GM18502 (cell line): ENCODE results near the gene PMPCA.

ENCODE experiments used
- ATAC-seq: cut with Tn5 transposase; IDR thresholded peaks from one replicate; pipeline ENCODE4 v1.9.1; 2021; ENCODE audit warnings: mild to moderate bottlenecking; ENCODE audit not compliant: unreplicated experiment, poor library complexity

Gene PMPCA

GRCh38 chr9:136448655-136449054, 38.2 kb downstream of the PMPCA start:
- no peak for ATAC-seq

GRCh38 chr9:136451221-136451877, 40.9 kb downstream of the PMPCA start:
- ATAC-seq, result no peak

- no peak for ATAC-seq
Observed at GRCh38 chr9:136453326-136453725, 42.9 kb downstream of the PMPCA start.

- no peak for ATAC-seq
Observed at GRCh38 chr9:136454026-136454796, 43.8 kb downstream of the PMPCA start.

DNA sequence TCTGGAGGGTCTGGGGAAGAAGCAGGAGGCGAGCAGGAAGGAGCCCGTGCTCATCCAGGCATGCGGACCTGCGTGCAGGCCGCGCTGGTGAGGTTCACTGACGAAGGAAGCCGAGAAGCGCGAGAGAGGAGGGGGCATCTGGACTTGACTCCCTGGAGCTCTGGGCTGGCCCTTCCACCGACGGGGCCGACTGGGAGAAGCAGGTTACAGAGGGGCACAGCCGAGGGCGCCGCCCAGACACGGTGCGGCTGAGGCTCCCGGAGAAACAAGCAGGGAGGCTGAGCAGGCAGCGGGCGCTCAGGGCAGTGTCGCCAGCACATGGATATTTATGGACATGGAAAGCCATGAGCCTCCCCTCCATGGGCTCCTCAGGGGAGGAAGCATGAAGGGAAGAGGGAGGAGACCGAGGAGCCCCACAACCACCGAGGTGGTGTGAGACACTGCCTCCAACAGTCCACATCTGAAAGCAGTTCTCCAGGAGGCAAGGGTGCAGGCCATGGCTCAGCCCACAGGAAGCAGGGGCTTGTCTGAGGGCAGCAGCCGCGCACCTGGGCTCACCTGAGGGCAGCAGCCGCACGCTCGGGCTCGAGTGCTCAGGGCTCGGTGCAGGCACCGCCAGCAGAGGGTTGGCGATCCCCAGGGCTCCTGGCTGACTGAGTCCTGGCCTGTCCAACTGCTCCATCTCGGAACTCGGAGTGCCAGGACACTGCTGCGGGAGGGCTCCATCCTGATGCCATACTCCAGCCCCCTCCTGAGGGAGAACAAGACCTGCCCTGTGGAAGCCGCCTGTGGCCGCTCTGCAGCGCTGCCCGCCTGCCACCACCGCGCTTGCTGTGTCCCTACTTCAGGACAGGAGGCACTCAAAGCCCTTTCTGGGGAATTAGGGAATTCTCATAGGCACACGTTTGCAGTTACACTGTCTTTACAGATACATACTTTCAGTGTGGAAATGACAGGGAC, 44.9 kb downstream of the PMPCA start:
- ATAC-seq, result no peak

- no peak for ATAC-seq
Observed at GRCh38 chr9:136456258-136456657, 45.8 kb downstream of the PMPCA start.

- no peak for ATAC-seq
Observed at GRCh38 chr9:136457326-136457725, 46.9 kb downstream of the PMPCA start.

DNA sequence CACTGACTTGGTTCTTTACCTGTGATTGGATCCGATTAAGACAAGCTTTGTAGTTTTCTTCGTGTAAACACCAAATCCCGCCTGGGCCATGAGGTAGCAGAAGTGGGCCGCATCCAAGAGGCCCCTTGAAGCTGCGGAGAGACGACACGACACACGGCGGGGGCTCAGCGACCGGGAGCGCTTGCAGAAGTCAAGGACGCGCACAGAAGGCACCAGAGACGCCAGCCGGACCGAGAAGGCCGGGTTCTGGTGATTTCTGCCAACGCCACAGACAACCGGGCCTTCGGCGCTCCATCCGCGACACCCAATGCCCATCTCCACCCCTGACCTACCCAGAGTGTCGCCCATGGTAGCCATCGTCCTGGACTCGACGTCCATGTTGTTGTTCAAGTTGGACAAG, 49.0 kb downstream of the PMPCA start:
- ATAC-seq, result no peak

DNA sequence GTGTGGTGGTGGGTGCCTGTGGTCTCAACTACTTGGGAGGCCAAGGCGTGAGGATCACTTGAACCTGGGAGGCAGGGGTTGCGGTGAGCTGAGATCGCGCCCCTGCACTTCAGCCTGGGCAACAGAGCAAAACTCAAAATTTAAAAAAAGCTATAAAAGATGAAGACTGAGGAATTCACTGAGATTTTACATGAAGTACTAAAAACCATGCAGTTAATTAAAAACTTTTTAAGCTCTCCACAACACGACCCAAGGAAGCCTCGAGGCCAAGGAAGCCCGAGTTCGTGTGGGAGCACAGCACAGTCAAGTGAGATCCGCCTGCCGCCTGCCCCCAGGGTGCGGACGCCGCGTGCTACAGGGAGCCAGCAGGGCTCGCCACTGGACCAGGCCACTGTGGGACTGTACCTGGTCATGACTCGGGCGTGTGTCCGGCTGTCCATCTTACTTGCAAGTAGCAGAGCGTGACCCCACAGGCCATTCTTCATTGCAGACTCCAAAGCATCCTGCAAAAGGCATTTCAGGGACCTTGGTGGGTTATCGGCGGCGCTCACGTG, 50.4 kb downstream of the PMPCA start:
- no peak for ATAC-seq

- ATAC-seq, result no peak
Observed at GRCh38 chr9:136462664-136463063, 52.2 kb downstream of the PMPCA start.

GRCh38 chr9:136463578-136463977, 53.1 kb downstream of the PMPCA start:
- no peak for ATAC-seq

GRCh38 chr9:136464241-136464640, 53.8 kb downstream of the PMPCA start:
- no peak for ATAC-seq

- ATAC-seq, result no peak
Observed at GRCh38 chr9:136465500-136466154, 55.2 kb downstream of the PMPCA start.

DNA sequence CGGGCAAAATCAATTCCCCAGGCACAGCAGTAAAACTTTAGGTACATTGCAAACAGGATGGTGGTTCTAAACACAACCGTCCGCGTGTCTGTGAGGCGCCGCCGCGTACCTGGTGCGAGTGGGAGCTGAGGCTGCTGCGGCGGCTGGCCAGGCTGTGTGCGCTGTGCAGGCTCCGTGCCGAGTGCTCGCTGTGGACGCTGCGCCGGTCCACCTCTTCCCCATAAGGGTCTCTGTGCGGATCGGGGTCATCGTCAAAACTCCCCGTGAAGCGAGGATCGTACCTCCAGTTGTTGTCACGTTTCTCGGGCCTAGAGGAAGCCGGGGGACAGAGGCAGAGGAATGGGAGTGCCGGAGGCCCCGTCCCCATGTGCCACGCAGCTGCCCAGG, 55.7 kb downstream of the PMPCA start:
- ATAC-seq, result no peak

- no peak for ATAC-seq
Observed at GRCh38 chr9:136467766-136468165, 57.3 kb downstream of the PMPCA start.

DNA sequence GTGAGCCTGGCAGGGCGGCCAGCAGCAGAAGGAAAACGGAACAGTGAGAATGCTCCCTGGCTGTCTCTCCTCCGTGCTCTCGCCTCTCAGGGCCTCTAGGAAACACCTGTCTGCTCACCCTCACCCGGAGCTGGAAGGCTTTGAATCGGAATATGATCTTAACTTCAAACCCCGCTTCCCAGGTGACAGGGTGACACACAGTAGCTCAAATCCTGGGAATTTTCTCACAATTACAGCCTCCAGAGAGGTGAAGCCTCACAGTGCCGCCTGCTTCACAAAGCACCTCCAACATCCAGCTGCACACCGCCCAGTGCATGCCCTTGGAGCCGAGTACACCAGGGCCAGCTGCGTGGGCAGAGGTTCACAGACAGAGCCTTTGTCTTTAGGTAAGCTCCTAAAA, 59.9 kb downstream of the PMPCA start:
- no peak for ATAC-seq

- ATAC-seq, result no peak
Observed at GRCh38 chr9:136470792-136471469, 60.5 kb downstream of the PMPCA start.

- no peak for ATAC-seq
Observed at GRCh38 chr9:136471802-136472487, 61.5 kb downstream of the PMPCA start.
